Muscle of back (tissue), 11 donors: ENCODE data around the gene MTHFSD. TPM values are rescaled to one million over a fixed set of nuclear protein-coding genes. Genes with fewer than 3 reads are reported as not detected.

Experiments used
- DNase-seq, 3 donors: peaks; one replicate each; pipeline versions ENCODE4 v3.0.0 to v3.0.0-alpha.2; 2013
- polyA plus RNA-seq, 10 donors: library from polyadenylated mRNA; unstranded; fragments of 120-200 nt; gene quantifications; one replicate each; pipeline ENCODE4 v1.2.1, GENCODE V29; 2013; ENCODE audit not compliant: insufficient read length in 10 of 10

The MTHFSD gene
- polyA plus RNA-seq, 10 donors, result 10.4 to 15.1 (median 12.5) TPM

DNA sequence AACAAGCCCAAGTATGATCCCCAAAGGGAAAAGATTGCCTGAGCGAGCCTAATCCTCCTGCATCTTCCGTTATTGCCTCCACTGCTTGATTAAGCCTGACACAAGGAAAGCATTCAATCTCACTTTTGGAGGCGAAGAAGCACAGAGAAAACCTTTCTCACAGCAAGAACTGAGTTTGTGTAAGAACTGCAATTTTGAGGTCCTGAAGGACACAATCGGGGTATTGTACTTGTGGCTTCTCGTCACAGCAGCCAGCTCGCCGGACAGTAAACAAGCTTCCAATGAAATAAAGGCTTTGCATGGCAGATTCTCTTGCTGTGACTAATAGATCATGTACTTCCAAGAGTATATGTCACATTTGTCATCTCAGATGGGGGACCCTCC is 63.4 kb downstream of the MTHFSD start:
- DNase-seq, result no peak

DNA sequence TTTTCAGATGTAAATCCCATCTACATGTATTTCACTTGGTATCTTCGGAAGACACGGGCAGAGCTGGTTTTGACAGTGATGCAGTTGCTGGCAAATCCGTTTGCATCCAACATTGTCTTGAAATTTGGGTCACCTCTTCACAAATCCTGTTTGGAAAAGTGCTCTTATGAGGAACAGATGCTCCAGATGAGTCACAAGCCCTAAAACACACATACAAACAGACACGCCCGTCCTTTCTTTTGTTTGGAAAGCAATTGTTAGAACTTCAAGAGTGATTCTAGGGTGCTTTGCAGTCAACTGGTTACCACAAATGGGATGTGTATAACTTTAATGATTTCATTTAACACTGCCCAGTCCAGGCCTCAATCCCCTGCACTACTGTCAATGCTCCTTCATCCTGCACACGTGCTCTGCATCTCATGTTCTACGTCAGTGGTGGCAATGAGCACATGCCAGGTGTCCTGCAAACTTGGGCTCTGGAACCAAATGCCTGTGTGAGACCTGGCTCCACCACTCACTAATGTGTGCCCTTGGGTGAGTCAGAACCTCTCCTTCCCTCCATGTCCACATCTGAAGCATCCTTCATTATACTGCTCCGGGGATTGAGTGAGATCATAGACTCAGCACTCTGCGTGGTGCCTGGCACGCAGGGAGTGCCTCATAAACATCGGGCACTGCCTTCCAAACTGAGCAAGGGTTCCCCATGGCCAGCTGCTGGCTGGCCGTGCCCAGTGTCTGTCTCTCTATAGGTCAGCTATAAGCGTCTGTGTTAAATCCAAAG is 64.0 kb downstream of the MTHFSD start:
- no peak for DNase-seq

DNA sequence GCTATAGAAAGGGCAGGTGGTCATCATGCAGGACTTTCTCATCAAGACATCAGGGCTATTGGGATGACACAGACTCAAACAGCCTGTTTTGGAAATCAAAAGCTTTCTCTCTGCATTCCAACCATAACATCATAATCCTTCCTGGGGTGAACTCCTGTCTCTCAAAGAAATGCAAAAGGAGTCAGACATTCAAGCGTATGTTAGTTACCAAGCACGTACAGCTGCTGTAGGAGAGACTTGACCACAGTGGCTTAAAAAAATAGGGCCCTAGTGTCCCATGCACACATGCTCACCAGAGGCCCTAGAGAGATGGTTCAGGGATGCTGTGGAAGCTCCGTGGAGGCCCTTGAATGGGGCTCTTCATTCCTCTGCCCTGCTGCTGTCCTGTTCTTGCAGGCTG is 69.3 kb downstream of the MTHFSD start:
- DNase-seq, result no peak

DNA sequence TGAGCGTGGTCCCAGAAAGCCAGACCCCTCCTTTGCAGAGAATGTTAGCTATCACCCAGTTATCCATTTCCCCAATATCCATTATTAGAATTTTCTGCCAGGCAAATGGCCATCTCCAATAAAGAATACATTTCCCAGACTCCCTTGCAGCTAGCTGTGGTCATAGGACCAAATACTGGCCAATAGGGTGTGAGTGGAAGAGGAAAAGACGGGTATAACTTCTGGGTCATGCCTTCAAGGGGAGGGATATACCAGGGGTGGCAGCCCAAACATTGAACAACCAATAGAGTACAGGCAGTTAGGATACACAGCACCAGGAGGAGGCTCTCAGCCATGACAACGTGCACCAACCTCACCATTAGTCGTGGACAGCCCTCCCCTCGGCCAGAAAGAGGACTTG is 70.8 kb downstream of the MTHFSD start:
- no peak for DNase-seq

DNA sequence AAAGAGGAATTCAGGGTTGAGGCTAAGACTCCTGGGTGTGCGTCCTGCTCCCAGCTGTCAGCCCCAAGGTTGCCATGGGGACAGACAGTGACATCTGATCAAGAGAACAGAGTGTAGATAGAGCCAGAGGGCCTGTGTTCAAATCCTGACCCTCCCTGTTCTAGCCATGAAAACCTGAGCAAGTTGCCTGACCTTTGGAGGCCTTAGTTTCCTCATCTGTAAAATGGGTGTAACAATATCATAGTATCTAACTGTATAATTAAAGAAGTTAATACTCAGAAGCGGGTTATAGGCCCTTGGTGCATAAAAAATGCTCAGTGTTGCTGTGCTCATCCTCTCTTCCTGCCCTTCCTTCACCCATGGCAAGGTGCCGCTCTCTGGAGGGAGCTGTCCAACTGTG is 73.4 kb downstream of the MTHFSD start:
- DNase-seq, result no peak

DNA sequence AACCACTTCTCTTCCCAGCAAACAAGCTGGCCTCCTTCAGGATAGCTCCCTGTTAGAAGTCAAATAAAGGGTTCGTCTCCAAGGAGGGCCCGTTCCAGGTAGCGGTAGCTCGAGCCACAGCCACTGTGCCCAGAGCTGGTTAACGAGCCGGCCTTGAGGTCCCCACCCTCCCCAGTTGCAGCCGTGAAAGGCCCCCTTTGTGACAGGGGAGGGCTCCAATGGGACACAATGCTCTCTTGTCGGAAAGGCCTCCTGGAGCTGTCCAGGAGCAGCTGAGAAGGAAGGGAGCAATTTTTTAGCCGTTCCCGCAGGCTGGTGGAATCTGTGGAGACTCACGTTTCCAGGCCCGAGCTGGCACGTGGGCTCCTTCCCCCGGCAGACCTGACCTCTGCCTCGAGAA is 74.6 kb downstream of the MTHFSD start:
- DNase-seq, result no peak

Other genes with a start within 250 kb of the MTHFSD start
- under 1 TPM in 4 of 10 donors, not detected in 6; 0.04 to 0.13 (median 0.07) TPM for gene FOXF1, start 44.7 kb downstream of the MTHFSD start, polyA plus RNA-seq
- gene FOXC2, start 11.6 kb upstream of the MTHFSD start, polyA plus RNA-seq, result 1 to 10 TPM in 3 of 10 donors, under 1 TPM in 7; 0.63 to 1.4 (median 0.91) TPM
- under 1 TPM; 0.18 to 0.63 (median 0.33) TPM for gene FOXL1, start 23.3 kb upstream of the MTHFSD start, polyA plus RNA-seq